GM12873 (cell line): ENCODE results near the gene C14orf93.

Experiments
- CTCF ChIP-seq: IDR thresholded peaks from 2 replicates; pipeline ENCODE4 v1.5.1; 2012; ENCODE audit warnings: low read depth, mild to moderate bottlenecking, moderate library complexity, low read length, control low read depth; ENCODE audit not compliant: insufficient read depth; ENCODE audit errors: missing control alignments

The C14orf93 gene

GRCh38 chr14:23033251-23033727, 23.3 kb upstream of the C14orf93 start:
- no peak for TF ChIP-seq CTCF

- no peak for TF ChIP-seq CTCF
These were observed 21.0 kb upstream of the C14orf93 start for GRCh38 chr14:23030936-23031335.

- no peak for TF ChIP-seq CTCF
These were observed 18.9 kb upstream of the C14orf93 start for GRCh38 chr14:23028799-23029198.

- no peak for TF ChIP-seq CTCF
These were observed 15.3 kb upstream of the C14orf93 start for GRCh38 chr14:23025151-23025814.

GRCh38 chr14:23024612-23025075, 14.7 kb upstream of the C14orf93 start:
- TF ChIP-seq CTCF = no peak

GRCh38 chr14:23023795-23024152, 13.8 kb upstream of the C14orf93 start:
- TF ChIP-seq CTCF = no peak

- no peak for TF ChIP-seq CTCF
These were observed 13.3 kb upstream of the C14orf93 start for GRCh38 chr14:23023022-23023794.
